HCT116 (cell line): ENCODE results near the gene ELK3. TPM values are rescaled to one million over a fixed set of nuclear protein-coding genes. Genes with fewer than 3 reads are reported as not detected.

Experiments
- ATAC-seq: fragments of 200-7000 bp; cut with Tn5 transposase; 2 replicates; pipeline ENCODE4 v1.9.1; 2020; ENCODE audit warnings: mild to moderate bottlenecking, moderate library complexity
- BruUV-seq: library from RNA; stranded (reverse); fragments of 400-500 nt; replicated peaks from 2 replicates; lab custom pipeline; 2021; lab: Mats Ljungman, UMichigan
- CTCF ChIA-PET: fragments of 300-600 bp; sonication (Branson Sonifier 250); formaldehyde crosslinking; loops from one replicate; lab custom pipeline; 2021; ENCODE audit warnings: antibody characterized with exemption; lab: Charles Lee
- POLR2A ChIA-PET: fragments of 300-600, 350-600 bp; sonication (Branson Sonifier 250); formaldehyde crosslinking; loops from one replicate; lab custom pipeline; 2021; ENCODE audit warnings: antibody characterized with exemption; lab: Charles Lee
- RAD21 ChIA-PET, 2 experiments: fragments of 300-600 bp; sonication (Branson Sonifier 250); formaldehyde crosslinking; loops; one replicate each; lab custom pipeline; 2023; ENCODE audit warnings: low total read pairs in 2 of 2; ENCODE audit not compliant: uncharacterized antibody in 2 of 2, unreplicated experiment in 2 of 2, low non-redundant PET in 1 of 2; lab: Charles Lee
- DNase-seq: peaks from one replicate; pipeline ENCODE4 v3.0.0-alpha.2; 2010; ENCODE audit warnings: low read depth, low spot score
- H2AFZ ChIP-seq: fragments of 200-600 bp; shearing (Covaris generic), sonication (generic); 2 replicates; pipeline ENCODE4 v1.6.1; 2017; ENCODE audit warnings: low read depth, mixed run types, mixed read lengths, antibody characterized with exemption, low read length; ENCODE audit not compliant: poor library complexity, severe bottlenecking
- H3K27ac ChIP-seq: 2 replicates; pipeline ENCODE4 v1.5.1; 2012; ENCODE audit warnings: low read depth, low read length
- H3K27me3 ChIP-seq: fragments of 200-600 bp; sonication (generic); 2 replicates; pipeline ENCODE4 v1.6.1; 2016; ENCODE audit warnings: mixed run types, low read length, mixed read lengths; ENCODE audit not compliant: insufficient read depth
- H3K36me3 ChIP-seq, 2 experiments: fragments of 200-500 bp in 1 of 2; fragments of 200-600 bp in 1 of 2; sonication (Bioruptor generic) in 1 of 2; sonication (generic) in 1 of 2; 2 replicates each; pipeline versions ENCODE4 v1.5.1 to v1.6.1; 2014 to 2016; ENCODE audit warnings: low read length in 2 of 2, inconsistent platforms in 1 of 2, mixed read lengths in 1 of 2, mixed run types in 1 of 2; ENCODE audit not compliant: insufficient read depth in 2 of 2, control insufficient read depth in 1 of 2
- H3K4me1 ChIP-seq, 2 experiments: fragments of 200-600 bp in 1 of 2; sonication (generic) in 1 of 2; 2 replicates each; pipeline versions ENCODE4 v1.5.1 to v1.6.1; 2012 to 2017; ENCODE audit warnings: low read length in 2 of 2, inconsistent platforms in 1 of 2, mild to moderate bottlenecking in 1 of 2, mixed read lengths in 1 of 2, mixed run types in 1 of 2, moderate library complexity in 1 of 2; ENCODE audit not compliant: insufficient read depth in 2 of 2, control insufficient read depth in 1 of 2
- H3K4me2 ChIP-seq: fragments of 200-600 bp; sonication (generic); 2 replicates; pipeline ENCODE4 v1.6.1; 2017; ENCODE audit warnings: mixed run types, low read length, mixed read lengths
- H3K4me3 ChIP-seq, 2 experiments: fragments of 200-600 bp in 1 of 2; sonication (generic) in 1 of 2; replicated peaks in 1 of 2; 2 replicates each; pipeline ENCODE4 v1.5.1; 2011 to 2016; ENCODE audit warnings: low read length in 2 of 2, control low read depth in 1 of 2, low read depth in 1 of 2, mild to moderate bottlenecking in 1 of 2, mixed read lengths in 1 of 2, mixed run types in 1 of 2
- H3K79me2 ChIP-seq: fragments of 200-600 bp; sonication (generic); 2 replicates; pipeline ENCODE4 v1.6.1; 2017; ENCODE audit warnings: mild to moderate bottlenecking, mixed run types, low read length, moderate library complexity, mixed read lengths; ENCODE audit not compliant: insufficient read depth
- H3K9ac ChIP-seq: fragments of 200-600 bp; sonication (generic); 2 replicates; pipeline ENCODE4 v1.6.1; 2016; ENCODE audit warnings: low read length, mixed read lengths
- H3K9me2 ChIP-seq: fragments of 200-600 bp; sonication (generic), shearing (Covaris generic); 2 replicates; pipeline ENCODE4 v1.6.1; 2017; ENCODE audit warnings: mixed run types, mild to moderate bottlenecking, moderate library complexity; ENCODE audit not compliant: insufficient read depth
- H3K9me3 ChIP-seq, 2 experiments: fragments of 200-500 bp in 1 of 2; fragments of 200-600 bp in 1 of 2; sonication (Bioruptor generic) in 1 of 2; sonication (generic) in 1 of 2; 2 replicates each; pipeline ENCODE4 v1.6.1; 2014 to 2017; ENCODE audit warnings: low read length in 2 of 2, mixed read lengths in 2 of 2, inconsistent platforms in 1 of 2, low read depth in 1 of 2, mild to moderate bottlenecking in 1 of 2, mixed run types in 1 of 2, moderate library complexity in 1 of 2; ENCODE audit not compliant: control insufficient read depth in 1 of 2, insufficient read depth in 1 of 2
- H4K20me1 ChIP-seq: fragments of 200-600 bp; sonication (generic), shearing (Covaris generic); 2 replicates; pipeline ENCODE4 v1.6.1; 2017; ENCODE audit warnings: mixed run types, mild to moderate bottlenecking, moderate library complexity; ENCODE audit not compliant: insufficient read depth
- ATF3 ChIP-seq: IDR thresholded peaks from 2 replicates; pipeline ENCODE4 v1.6.1; 2012
- CBX3 ChIP-seq: IDR thresholded peaks from 2 replicates; pipeline ENCODE4 v1.6.1; 2012; ENCODE audit warnings: low read depth
- EGR1 ChIP-seq: IDR thresholded peaks from 2 replicates; pipeline ENCODE4 v1.6.1; 2012; ENCODE audit warnings: low read depth
- FOSL1 ChIP-seq: IDR thresholded peaks from 2 replicates; pipeline ENCODE4 v1.6.1; 2012; ENCODE audit warnings: low read depth
- MAX ChIP-seq: IDR thresholded peaks from 2 replicates; pipeline ENCODE4 v1.6.1; 2012
- POLR2AphosphoS5 ChIP-seq: IDR thresholded peaks from 2 replicates; pipeline ENCODE4 v1.6.1; 2011; ENCODE audit warnings: mild to moderate bottlenecking, low read depth, low read length, moderate library complexity
- SIN3A ChIP-seq: IDR thresholded peaks from 2 replicates; pipeline ENCODE4 v1.6.1; 2012; ENCODE audit warnings: low read depth
- SP1 ChIP-seq: IDR thresholded peaks from 2 replicates; pipeline ENCODE4 v1.6.1; 2012; ENCODE audit warnings: low read depth
- SRF ChIP-seq: IDR thresholded peaks from 2 replicates; pipeline ENCODE4 v1.6.1; 2012; ENCODE audit warnings: low read depth
- TCF7L2 ChIP-seq: IDR thresholded peaks from 2 replicates; pipeline ENCODE4 v1.7.0; 2011; ENCODE audit warnings: borderline replicate concordance, inconsistent platforms; ENCODE audit not compliant: insufficient read depth, insufficient read length; ENCODE audit errors: extremely low read depth
- YY1 ChIP-seq: IDR thresholded peaks from 2 replicates; pipeline ENCODE4 v1.6.1; 2011; ENCODE audit warnings: low read length, low read depth, moderate library complexity, mild to moderate bottlenecking; ENCODE audit not compliant: insufficient replicate concordance; ENCODE audit errors: extremely low read depth
- ZBTB33 ChIP-seq: IDR thresholded peaks from 2 replicates; pipeline ENCODE4 v1.6.1; 2011; ENCODE audit warnings: mild to moderate bottlenecking, low read length, moderate library complexity; ENCODE audit not compliant: insufficient replicate concordance; ENCODE audit errors: extremely low read depth
- intact Hi-C: fragments of 100-400 bp; cut with micrococcal nuclease; formaldehyde crosslinking; loops from 2 replicates; pipeline ENCODE4 v1.10.0; 2022
- total RNA-seq: library from RNA; stranded (reverse); gene quantifications from one replicate; pipeline ENCODE4 v1.2.1, GENCODE V29; 2021; ENCODE audit not compliant: unreplicated experiment

The ELK3 gene
- total RNA-seq, 1 experiment from 2014 or later: 45.6 TPM

- Histone ChIP-seq H2AFZ (no peak overlapping the region), H3K4me2 (peak overlapping the region; percentile 74), H4K20me1 (no peaks in the 10 kb centered on the region), H3K4me1 (peaks cover 18 to 45% of the 10 kb centered on the region in 2 experiments), H3K36me3 (peaks cover 0 to 29% of the 10 kb centered on the region in 2 experiments; a peak in 1 of 4 replicates), H3K4me3 (peak overlapping the region; percentile 33 to 46), H3K9ac (peak overlapping the region; percentile 64), H3K79me2 (peaks cover 71% of the 10 kb centered on the region), H3K27ac (peak overlapping the region; percentile 84), H3K9me3 (no peaks in the 10 kb centered on the region), H3K9me2 (no peaks in the 10 kb centered on the region), H3K27me3 (no peaks in the 10 kb centered on the region)
- TSS peak; percentile 98 for BruUV-seq
- ChIA-PET CTCF (interaction anchor here (1.0 kb wide), 1 partner anchor 298 kb away, joined by 3 read pairs; no protein-coding TSS in a partner anchor), RAD21 (no interaction called here), POLR2A (no interaction called here)
- intact Hi-C loops: loop anchor here (1.0 to 5.0 kb wide), 2 partner anchors 157 to 183 kb away; partner anchors contain the start of gene CDK17
- ATAC-seq: peak; percentile 24
- TF ChIP-seq SIN3A (no peak), SRF (no peak), SP1 (no peak), POLR2AphosphoS5 (no peak)
- no peak for DNase-seq
Measured at GRCh38 chr12:96218989-96219678, 25.0 kb downstream of the ELK3 start.

GRCh38 chr12:96219700-96220206 is 25.6 kb downstream of the ELK3 start:
- H3K9me3 ChIP-seq: no peaks in the 10 kb centered on the region
- peak overlapping the region; percentile 84 for H3K27ac ChIP-seq
- H3K4me1 ChIP-seq: peaks cover 18 to 44% of the 10 kb centered on the region in 2 experiments
- no TSS peak for BruUV-seq
- intact Hi-C loops: loop anchor here (1.0 to 5.0 kb wide), 2 partner anchors 157 to 183 kb away; partner anchors contain the start of gene CDK17
- H2AFZ ChIP-seq: no peak overlapping the region
- POLR2A ChIA-PET: no interaction called here
- CTCF ChIA-PET: interaction anchor here (1.0 kb wide), 1 partner anchor 297 kb away, joined by 3 read pairs; no protein-coding TSS in a partner anchor
- H3K9ac ChIP-seq: peak overlapping the region; percentile 64
- ATAC-seq (peak; percentile 97), DNase-seq (peak; percentile 90)
- H3K27me3 ChIP-seq: no peaks in the 10 kb centered on the region
- H3K4me3 ChIP-seq: peak overlapping the region; percentile 33 to 46
- no peaks in the 10 kb centered on the region for H3K9me2 ChIP-seq
- H3K79me2 ChIP-seq: peaks cover 71% of the 10 kb centered on the region
- RAD21 ChIA-PET: no interaction called here
- no peaks in the 10 kb centered on the region for H4K20me1 ChIP-seq
- peaks cover 0 to 29% of the 10 kb centered on the region in 2 experiments; a peak in 1 of 4 replicates for H3K36me3 ChIP-seq
- H3K4me2 ChIP-seq: peak overlapping the region; percentile 74
- peak; percentile 87 for TF ChIP-seq ZBTB33
- TF ChIP-seq TCF7L2: no peak
- 0 out of 2 replicates have a peak, but pooled peaks have one; percentile 80 for TF ChIP-seq CBX3
- TF ChIP-seq ATF3: no peak
- peak; percentile 91 for TF ChIP-seq MAX
- peak; percentile 65 for TF ChIP-seq FOSL1
- TF ChIP-seq YY1: peak; percentile 33
- TF ChIP-seq EGR1: no peak
